Mucosa of rectum (tissue), 2 donors: ENCODE results near the gene ADGRB2.

ENCODE experiments used
- H3K27ac ChIP-seq, 2 donors: one replicate each; pipeline ENCODE4 v1.7.0; 2013; ENCODE audit warnings: inconsistent platforms in 2 of 2, low read depth in 2 of 2, low read length in 2 of 2
- H3K27me3 ChIP-seq, 2 donors: one replicate each; pipeline ENCODE4 v1.7.0; 2013; ENCODE audit warnings: low read length in 2 of 2; ENCODE audit not compliant: control insufficient read depth in 2 of 2, insufficient read depth in 2 of 2
- H3K36me3 ChIP-seq, 2 donors: one replicate each; pipeline ENCODE4 v1.7.0; 2013; ENCODE audit warnings: low read length in 2 of 2; ENCODE audit not compliant: control insufficient read depth in 2 of 2, insufficient read depth in 2 of 2
- H3K4me1 ChIP-seq, 2 donors: one replicate each; pipeline ENCODE4 v1.7.0; 2013; ENCODE audit warnings: low read length in 2 of 2, mild to moderate bottlenecking in 1 of 2; ENCODE audit not compliant: control insufficient read depth in 2 of 2, insufficient read depth in 2 of 2
- H3K4me3 ChIP-seq, 2 donors: one replicate each; pipeline ENCODE4 v1.7.0; 2013; ENCODE audit warnings: low read length in 2 of 2
- H3K9ac ChIP-seq, 2 donors: one replicate each; pipeline ENCODE4 v1.7.0; 2013; ENCODE audit warnings: low read length in 2 of 2, low read depth in 1 of 2, mild to moderate bottlenecking in 1 of 2
- H3K9me3 ChIP-seq, 2 donors: one replicate each; pipeline ENCODE4 v1.7.0; 2013; ENCODE audit warnings: low read length in 2 of 2; ENCODE audit not compliant: control insufficient read depth in 2 of 2
- donor health status: healthy.
- donor health status: Normal muscosa, but diverticular disease.

Gene ADGRB2

GRCh38 chr1:31681415-31681814 is 82.7 kb downstream of the ADGRB2 start:
- no peak overlapping the region for H3K27ac ChIP-seq
- H3K9me3 ChIP-seq, result no peaks in the 10 kb centered on the region
- H3K9ac ChIP-seq, result no peak overlapping the region
- H3K36me3 ChIP-seq, result no peaks in the 10 kb centered on the region
- H3K4me3 ChIP-seq, result no peak overlapping the region
- H3K27me3 ChIP-seq, result no peaks in the 10 kb centered on the region
- peaks cover 0 to 2% of the 10 kb centered on the region in 2 donors for H3K4me1 ChIP-seq

- no peak overlapping the region for H3K27ac ChIP-seq
- no peak overlapping the region for H3K4me3 ChIP-seq
- no peaks in the 10 kb centered on the region for H3K9me3 ChIP-seq
- peaks cover 0 to 2% of the 10 kb centered on the region in 2 donors for H3K4me1 ChIP-seq
- H3K27me3 ChIP-seq, result no peaks in the 10 kb centered on the region
- H3K9ac ChIP-seq, result no peak overlapping the region
- no peaks in the 10 kb centered on the region for H3K36me3 ChIP-seq
Observed at GRCh38 chr1:31679676-31680230, 84.4 kb downstream of the ADGRB2 start.

- H3K27ac ChIP-seq, result no peak overlapping the region
- H3K4me3 ChIP-seq, result no peak overlapping the region
- peaks cover 0 to 2% of the 10 kb centered on the region in 2 donors for H3K4me1 ChIP-seq
- H3K27me3 ChIP-seq, result no peaks in the 10 kb centered on the region
- H3K9me3 ChIP-seq, result no peaks in the 10 kb centered on the region
- no peaks in the 10 kb centered on the region for H3K36me3 ChIP-seq
- H3K9ac ChIP-seq, result no peak overlapping the region
Observed at GRCh38 chr1:31679091-31679490, 85.0 kb downstream of the ADGRB2 start.

DNA sequence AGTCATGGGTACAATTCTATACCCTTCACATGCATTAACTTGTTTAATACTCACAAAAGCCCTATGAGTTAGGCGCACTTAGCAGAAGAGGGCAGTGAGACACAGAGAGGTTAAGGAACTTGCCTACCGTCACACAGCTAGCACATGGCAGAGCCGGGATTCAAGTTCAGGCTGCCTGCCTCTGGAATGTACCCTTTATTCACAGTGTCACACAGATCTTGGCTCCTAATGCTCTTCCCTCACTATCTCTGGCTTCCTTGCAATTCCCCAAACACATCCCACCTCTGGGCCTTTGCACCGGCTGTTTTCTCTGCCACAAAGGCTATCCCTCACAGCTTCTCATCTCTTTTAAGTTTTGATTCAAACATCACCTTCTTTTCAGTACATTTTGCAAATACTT is 85.5 kb downstream of the ADGRB2 start:
- Histone ChIP-seq H3K4me3 (no peak overlapping the region), H3K36me3 (no peaks in the 10 kb centered on the region), H3K27me3 (no peaks in the 10 kb centered on the region), H3K9ac (no peak overlapping the region), H3K27ac (no peak overlapping the region), H3K9me3 (no peaks in the 10 kb centered on the region), H3K4me1 (no peaks in the 10 kb centered on the region)

DNA sequence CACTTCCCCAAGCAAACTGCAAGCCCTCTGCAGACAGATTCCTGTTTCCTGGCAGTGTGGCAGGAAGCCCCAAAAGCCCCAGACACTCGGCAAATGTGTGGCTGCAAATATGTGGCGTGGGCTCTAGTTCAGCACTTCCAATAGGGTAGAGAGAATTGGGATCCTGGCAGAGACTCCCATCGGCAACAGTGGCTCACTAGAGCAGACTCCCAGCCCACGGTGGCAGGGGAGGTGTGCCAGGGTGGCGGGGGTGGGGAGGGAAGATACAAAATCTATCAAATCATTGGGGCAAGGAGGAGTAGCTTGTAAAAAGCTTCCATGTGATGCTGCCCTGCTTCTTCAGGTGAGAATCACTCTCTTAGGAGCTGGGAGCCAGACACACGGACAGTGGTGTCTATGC is 86.2 kb downstream of the ADGRB2 start:
- no peaks in the 10 kb centered on the region for H3K36me3 ChIP-seq
- H3K27me3 ChIP-seq, result no peaks in the 10 kb centered on the region
- no peaks in the 10 kb centered on the region for H3K9me3 ChIP-seq
- H3K4me1 ChIP-seq, result no peaks in the 10 kb centered on the region
- no peak overlapping the region for H3K4me3 ChIP-seq
- H3K27ac ChIP-seq, result no peak overlapping the region
- no peak overlapping the region for H3K9ac ChIP-seq

DNA sequence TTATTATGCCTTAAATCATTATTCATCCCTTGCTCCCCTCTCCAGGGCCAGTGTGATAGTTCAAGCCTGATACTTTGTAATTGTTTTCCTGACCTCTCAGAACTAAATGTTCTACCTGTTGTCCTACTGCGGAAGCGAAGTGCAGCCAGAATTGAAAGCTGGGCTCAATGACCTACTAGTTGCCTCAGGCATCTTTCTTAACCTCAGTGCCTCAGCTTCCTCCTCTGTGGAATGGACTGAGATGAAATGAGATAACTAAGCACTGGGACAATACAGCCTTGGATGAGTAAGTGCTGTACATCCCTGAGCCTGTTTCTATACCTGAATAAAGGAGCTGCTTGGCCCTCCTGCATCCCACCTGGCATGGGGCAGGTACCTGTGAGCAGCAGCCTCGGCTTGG is 86.7 kb downstream of the ADGRB2 start:
- H3K4me3 ChIP-seq, result no peak overlapping the region
- no peak overlapping the region for H3K9ac ChIP-seq
- no peaks in the 10 kb centered on the region for H3K27me3 ChIP-seq
- no peaks in the 10 kb centered on the region for H3K36me3 ChIP-seq
- H3K9me3 ChIP-seq, result no peaks in the 10 kb centered on the region
- no peaks in the 10 kb centered on the region for H3K4me1 ChIP-seq
- no peak overlapping the region for H3K27ac ChIP-seq
